AG10803 (cell line): ENCODE results near the gene BRICD5.

Experiments
- DNase-seq: peaks from one replicate; pipeline ENCODE4 v3.0.0; 2010; ENCODE audit warnings: low read depth
- H3K4me3 ChIP-seq: 2 replicates; pipeline ENCODE4 v1.5.1; 2011; ENCODE audit warnings: mild to moderate bottlenecking, low read length, control low read depth
- CTCF ChIP-seq: conservative IDR thresholded peaks from 2 replicates; pipeline ENCODE4 v1.5.1; 2011; ENCODE audit warnings: mild to moderate bottlenecking, low read length, control low read depth, inconsistent platforms

The BRICD5 gene

GRCh38 chr16:2170080-2170479 is 40.6 kb downstream of the BRICD5 start:
- DNase-seq, result no peak
- no peak overlapping the region for H3K4me3 ChIP-seq
- no peak for TF ChIP-seq CTCF

GRCh38 chr16:2167068-2167638 is 43.5 kb downstream of the BRICD5 start:
- no peak for TF ChIP-seq CTCF
- DNase-seq, result no peak
- no peak overlapping the region for H3K4me3 ChIP-seq

GRCh38 chr16:2166263-2167067 is 44.2 kb downstream of the BRICD5 start:
- TF ChIP-seq CTCF, result no peak
- no peak overlapping the region for H3K4me3 ChIP-seq
- DNase-seq, result no peak

GRCh38 chr16:2165861-2166260 is 44.8 kb downstream of the BRICD5 start:
- no peak for TF ChIP-seq CTCF
- no peak overlapping the region for H3K4me3 ChIP-seq
- DNase-seq, result no peak

- H3K4me3 ChIP-seq, result no peak overlapping the region
- no peak for TF ChIP-seq CTCF
- DNase-seq, result no peak
Observed at GRCh38 chr16:2163211-2163881, 47.3 kb downstream of the BRICD5 start.

- no peak for DNase-seq
- H3K4me3 ChIP-seq, result no peak overlapping the region
- no peak for TF ChIP-seq CTCF
Observed at GRCh38 chr16:2162676-2163118, 48.0 kb downstream of the BRICD5 start.

GRCh38 chr16:2161911-2162310 is 48.8 kb downstream of the BRICD5 start:
- no peak overlapping the region; the same call in 1 of the 2 replicates for H3K4me3 ChIP-seq
- no peak for TF ChIP-seq CTCF

More at GRCh38 chr16:2161911-2162310, 48.8 kb downstream of the BRICD5 start:
- no peak for DNase-seq
